Measurements from ENCODE around the gene SETMAR.
"Not testable (repeated sequence)": the region's sequence is repeated elsewhere in the genome, so short reads cannot be mapped to it uniquely, and the experiment has no call there.

SETMAR gene

DNA sequence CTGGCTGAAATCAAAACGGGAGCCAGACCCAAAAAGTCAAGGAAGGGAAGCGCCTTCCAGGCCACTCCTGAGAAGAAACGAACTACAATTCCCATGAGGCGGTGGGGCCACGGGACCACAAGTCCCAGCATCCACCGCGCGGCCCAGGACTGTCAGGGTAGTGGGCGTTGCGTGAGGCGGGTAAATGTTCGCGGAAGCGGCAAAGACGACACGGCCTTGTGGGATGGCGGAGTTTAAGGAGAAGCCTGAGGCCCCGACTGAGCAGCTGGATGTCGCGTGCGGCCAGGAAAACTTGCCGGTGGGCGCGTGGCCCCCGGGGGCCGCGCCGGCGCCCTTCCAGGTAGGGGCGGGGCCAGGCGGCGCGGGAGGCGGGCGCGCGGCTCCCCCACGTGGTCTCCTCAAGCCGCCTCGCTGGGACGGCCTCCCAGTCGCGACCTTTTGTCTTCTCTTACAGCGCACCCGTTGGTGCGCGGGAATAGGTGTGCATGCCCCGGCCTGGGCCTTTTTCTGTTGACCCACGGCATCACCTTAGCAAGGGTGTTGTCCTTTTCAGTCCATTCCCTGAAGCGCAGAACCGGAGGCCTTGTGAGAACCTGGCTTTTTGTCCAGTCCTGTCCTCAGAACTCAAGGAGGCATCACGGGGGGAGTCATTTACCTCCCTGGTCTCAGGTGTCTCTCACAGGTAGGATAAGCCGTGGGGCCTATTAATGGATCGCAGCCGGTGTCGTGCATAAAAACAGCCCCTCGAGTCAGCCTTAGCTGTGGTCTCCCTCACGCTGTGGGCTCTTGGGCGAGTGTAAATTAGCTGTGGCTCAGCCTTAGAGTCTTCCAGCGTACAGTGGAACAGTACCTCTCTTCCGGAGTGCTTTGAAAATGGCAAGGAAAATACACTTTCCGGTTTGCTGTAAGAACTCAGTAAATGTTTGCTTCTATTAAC lies at the start of gene SETMAR:
SETMAR (plus strand) TSS at position 183 of the 937 bp plus-strand sequence; CDS start at position 185, 2 bp downstream.
- DNase-seq = peak; percentile 56

DNA sequence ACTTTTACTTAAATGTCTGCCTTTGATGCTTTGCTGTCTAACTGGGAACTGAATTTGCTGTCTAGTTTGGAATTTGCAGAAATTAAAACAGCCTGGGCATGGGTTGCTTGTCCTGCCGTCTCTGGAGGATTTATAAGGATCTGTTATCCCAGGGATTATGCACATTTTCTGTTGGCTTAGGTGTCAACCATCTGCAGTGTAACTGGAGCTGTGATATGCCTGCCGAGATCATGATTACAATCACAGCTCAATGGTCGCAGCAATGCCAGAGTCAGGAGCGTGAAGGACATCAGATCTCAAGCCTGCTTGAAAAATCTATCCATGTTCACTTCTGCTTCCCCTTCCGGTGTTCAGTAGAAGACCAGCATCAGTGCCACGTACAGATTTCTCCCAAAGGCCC lies 41.8 kb upstream of the SETMAR start:
- DNase-seq = no peak

DNA sequence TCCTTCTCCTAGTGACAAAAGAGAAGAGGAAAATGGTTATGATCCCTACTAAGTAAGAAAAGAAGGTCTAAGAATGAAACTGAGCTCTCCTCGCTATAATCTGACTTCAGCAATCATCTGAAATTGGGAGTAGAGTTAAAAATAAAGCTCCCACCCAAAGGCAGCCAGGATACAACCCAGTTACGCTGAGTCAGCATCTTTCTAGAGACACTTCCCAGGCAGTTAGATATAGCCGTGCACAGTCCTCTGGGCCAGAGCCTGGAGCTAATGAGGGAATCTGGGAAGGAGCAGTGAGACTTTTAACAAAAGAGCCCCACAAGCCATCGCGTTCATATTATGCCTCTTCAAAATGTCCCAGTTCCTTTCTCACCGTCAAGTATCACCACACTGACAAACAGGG lies 39.1 kb upstream of the SETMAR start:
- DNase-seq = no peak

DNA sequence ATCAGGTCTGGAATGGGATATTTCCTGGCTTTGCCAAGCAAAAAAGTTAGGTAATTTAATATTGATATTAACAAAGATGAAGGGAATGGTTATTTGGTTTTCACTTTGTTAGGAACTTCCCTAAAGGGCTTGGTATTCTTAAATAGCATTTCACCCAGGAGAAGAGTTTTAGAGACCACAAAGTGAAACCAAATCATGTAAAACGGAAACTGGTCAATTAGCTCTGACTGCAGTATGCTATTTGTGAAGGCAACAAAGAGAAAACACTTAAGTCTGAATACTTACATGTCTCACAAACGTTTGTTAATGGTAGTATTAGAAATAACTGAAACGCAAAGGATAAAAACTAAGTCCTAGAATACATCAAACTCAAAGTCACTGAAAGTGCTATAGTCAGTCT lies 32.4 kb upstream of the SETMAR start:
- DNase-seq = no peak

DNA sequence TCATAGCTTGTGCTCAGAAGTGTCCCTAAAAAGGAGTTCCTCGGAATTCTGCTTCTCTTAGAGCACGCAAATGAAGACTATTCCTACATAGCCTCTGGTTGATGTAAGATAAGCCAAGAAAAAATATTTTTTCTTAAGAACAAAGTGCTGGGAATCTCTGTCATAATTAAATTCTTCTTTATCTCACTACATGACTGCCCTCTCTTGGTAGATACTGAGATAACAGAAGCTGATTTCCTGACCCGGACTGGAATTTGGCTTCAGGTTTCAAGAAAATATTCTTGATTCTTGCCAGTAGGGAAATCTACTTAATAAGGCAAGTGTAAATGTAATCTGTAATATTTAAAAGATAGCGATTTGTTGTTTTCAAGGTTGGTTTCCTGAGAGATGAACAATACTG lies 31.3 kb upstream of the SETMAR start:
- DNase-seq = no peak

DNA sequence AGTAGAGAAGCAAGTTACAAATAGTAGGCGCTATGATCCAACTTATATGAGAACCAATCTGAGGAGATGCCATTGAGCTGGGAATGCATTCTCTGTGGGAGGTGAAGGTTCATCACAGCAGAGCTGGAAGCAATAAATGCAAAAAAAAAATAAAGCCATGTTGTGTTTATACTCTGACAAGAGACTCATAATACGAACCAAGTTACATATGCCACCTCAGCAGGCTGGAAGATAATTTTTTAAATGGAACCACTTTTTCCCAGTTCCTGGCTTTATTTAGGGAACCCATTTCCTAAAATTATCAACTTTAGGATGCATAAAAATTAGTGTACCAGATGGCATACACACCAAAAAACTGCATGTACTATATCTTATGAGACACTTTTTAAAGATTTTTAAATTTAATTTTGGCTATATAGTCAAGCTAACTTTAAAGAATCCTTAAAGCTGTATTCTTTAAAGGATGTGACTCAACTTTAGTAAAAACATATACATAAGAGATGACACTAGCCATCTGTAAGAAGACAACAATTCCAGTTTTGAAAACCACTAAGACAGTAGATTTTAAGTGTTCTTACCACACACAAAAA lies 23.6 kb upstream of the SETMAR start:
- no peak for DNase-seq

DNA sequence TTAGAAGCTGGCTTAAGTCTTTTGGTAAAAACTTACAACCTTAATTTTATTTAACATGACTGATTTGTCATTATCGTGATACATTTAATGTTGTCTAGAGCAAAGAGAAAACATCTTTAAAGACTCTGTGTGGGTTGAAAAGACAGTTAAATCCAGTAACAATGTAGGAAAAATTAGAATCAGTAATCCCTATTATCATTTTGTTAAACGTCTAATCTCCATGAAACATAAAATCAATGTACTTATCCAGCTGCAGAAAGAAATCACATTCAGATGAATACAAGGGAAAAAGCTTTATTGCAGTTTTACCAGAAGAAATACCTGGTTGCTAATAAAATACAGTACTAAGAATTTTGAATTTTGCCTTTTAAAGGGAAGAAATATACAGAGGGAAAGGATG lies 21.2 kb upstream of the SETMAR start:
- DNase-seq = no peak

DNA sequence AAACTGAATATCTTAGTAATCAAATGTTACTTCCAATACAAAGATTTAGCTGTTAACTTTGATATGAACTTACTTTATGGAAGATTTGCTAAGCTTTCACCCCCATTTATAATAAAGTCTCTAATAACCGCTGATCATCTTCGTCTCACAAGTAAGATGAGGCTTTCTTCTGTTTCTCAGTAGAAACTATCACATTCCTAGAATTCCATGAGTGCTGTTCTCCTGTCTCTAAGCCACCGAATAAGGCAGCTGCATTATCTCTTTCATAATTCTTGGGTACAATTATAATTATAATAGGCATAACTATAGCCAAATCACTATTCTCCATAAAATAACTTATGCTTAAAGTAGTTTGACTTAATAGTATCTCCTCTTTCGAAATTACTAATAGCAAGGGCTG lies 18.3 kb upstream of the SETMAR start:
- DNase-seq = no peak

DNA sequence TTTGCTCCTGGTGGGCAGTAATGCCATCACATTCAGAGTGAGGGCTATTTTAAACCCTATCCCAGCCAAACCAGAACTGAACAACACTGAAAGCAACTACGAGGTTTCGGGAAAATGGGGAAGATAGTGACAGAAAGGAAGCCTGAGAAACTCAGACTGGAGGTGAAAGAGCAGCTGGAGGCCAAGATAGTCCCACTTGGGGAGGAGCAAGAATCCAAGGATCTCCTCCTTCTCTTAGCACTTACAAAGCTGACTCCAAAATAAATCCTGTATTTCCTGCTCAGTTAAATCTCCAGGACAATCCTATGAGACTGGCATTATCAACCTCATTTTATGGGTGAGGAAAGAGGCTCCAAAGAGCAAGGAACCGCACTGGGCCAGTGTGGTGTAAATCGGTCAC lies 14.1 kb upstream of the SETMAR start:
- no peak for DNase-seq

DNA sequence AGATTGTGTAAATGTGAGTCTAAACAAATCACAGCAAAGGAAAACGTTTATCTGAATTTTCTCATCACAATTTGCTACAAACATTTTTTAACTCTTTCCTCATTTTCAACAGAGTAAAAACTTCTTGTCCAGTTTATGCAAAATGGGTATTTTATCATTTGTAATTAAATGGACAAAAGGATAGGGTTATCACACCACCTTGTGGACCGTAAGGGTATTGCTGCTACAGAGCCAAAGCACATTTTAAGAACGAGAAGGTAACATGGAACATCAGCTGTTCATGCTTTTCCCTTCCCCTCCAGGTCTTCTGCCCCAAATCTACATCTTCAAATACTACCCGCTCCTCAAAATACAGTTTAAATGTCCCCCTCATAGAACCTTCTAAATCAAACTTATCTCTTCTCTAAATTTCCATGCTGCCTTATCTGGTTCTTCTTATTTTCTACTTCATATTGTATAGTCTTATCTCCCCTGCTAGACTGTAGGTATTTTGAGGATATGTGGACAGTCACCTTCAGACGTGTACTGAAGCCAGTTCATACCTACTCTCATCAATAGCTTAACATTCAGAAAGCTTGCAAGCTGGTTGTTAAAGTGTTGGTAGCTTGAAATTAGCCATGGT lies 12.8 kb upstream of the SETMAR start:
- no peak for DNase-seq

DNA sequence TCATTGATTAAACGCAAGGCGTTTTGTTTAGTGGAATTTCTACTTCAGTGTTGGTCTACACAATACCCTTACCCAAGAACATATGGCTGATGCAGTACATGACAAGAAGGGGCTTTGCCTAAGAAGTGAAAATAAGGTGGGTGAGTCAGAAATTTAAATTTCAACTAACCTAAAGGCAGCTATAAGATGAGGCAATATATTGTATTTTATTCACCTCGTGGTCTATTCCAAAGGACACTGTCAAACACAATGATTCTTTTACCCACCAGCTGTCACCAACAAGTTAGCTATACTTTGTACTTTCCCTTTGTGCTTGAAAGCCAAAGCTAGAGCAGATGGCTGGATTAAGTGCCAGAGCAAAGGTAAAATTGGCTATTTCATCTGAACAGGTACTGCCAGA lies 10.9 kb upstream of the SETMAR start:
- no peak for DNase-seq

DNA sequence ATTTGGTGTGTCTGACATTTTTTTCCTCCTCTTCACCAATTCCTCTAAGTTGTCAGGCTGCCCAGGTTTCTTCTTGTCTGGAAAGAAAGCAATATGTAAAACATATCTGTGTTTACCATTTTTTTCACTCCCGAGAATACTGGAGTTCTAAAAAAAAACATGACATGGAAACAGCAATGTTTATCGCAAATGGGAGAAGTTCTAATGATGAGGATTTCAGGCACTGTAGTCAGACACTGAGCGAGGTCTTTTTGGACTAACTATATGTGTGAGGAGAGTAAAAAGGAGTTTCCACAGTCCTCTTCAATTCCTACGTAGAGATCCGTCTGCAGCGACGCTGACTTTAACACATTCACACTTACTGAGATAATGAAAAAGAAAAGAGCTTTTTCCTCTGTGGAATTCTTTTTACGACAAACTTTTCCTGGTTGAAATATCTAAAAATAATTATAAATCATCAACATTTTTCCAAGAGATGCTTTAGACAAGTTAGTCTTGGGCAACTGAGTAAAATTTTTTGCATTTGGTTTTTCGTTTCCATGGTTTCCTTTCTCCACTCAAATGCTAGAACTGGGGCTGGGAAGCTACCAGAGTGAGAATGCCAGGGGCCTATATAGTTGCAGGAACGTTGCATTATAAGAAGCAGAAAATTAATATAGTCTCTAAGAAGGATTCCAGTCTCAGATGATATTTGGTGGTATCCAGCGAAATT lies 8.4 kb upstream of the SETMAR start:
- no peak for DNase-seq

DNA sequence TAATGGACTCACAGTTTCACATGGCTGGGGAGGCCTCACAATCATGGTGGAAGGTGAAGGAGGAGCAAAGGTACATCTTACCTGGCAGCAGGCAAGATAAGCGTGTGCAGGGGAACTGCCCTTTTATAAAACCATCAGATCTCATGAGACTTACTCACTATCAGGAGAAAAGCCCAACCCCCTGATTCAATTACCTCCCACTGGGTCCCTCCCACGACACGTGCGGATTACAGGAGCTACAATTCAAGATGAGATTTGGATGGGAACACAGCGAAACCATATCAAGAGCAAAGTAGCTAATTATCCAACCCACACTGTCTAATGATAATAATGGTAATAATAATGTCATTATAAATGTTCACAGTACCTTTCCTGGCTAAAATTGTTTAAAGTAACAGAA lies 6.7 kb upstream of the SETMAR start:
- DNase-seq = not testable (repeated sequence)

DNA sequence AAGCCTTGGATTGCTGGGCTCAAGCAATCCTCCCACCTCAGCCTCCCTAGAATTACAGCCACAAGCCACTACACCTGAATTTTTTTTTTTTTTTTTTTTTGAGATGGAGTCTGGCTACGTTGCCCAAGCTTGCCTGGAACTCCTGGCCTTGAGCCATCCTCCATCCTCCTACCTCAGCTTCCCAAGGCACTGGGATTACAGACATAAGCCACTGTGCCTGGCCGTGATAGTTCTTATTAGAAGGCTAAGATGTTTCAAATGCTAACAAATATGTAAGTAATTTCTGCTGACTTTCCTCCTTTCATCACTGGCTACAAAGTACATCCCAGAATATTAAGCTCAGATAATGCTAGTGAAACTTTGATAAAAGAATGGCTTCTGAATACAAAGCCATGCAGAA lies 5.7 kb upstream of the SETMAR start:
- no peak for DNase-seq

DNA sequence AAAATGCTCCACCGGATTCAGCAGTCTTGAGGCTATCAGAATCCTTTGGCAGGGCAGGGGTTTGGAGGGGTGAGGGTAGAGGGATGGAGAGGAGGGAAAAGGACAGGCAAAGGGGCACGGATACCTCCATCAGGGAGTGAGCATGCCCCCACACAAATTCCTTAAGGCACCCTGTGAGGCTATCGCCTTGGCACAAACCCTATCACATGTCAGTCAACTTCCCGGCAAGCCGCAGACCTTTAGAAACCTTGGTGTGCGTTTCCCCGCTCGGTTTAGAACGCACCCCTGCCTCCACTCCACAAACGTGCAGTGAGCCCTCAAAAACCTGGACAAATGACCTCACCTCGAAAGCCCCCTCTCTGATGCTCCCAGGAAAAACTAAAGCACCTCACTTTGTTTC lies 422 bp upstream of the SETMAR start:
- DNase-seq = no peak

DNA sequence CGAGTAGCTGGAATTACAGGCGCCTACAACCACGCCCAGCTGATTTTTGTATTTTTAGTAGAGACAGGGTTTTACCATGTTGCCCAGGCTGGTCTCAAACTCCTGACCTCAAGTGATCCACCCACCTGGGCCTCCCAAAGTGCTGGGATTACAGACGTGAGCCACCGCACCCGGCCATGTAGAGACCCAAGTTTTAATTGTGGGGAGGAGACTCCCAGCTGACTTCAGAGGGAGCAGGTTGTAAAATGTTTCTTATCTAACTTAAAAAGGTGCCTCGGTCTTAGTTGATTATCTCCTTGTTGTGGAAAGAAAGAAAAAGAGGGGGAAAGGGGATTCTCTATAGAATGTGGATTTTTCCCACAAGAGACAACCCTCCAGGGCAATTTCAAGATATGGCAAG lies 2.0 kb downstream of the SETMAR start:
- not testable (repeated sequence) for DNase-seq

DNA sequence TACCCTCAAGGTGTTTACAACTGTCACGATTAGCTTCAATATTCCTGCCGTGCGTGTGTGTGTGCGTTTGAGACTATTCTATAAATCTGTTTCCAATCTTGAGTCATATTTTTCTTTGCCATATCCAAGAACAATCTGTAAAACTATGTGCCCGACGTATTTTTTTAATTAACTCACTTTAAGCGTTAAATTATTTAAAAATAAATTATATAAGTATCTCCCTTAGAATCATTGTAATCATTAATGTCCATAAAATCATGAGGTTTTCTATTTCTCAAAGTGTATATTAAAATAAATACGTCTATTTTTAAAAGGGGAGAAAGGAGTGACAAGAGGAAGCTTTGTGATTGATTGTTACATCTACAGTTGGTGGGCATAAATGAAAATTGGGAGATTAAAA lies 2.9 kb downstream of the SETMAR start:
- DNase-seq = no peak

DNA sequence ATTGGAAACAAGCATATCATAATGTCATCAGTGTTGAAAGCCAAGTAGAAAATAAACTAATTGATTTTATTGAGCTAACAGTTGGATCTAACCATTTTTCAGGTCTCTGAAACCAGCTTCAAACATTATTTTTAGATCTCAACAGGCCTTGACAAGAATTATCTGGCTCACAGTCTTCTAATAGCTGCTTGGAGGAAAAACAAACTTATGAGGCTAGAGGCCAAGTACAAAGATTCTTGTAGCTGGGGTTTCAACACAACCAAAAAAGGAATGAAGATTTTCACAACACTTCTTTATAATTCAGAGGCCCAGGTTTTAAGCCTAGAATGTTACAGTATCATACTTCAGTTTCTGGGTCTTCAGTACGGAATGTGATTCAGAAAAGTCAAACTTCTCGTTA lies 3.7 kb downstream of the SETMAR start:
- DNase-seq = no peak

DNA sequence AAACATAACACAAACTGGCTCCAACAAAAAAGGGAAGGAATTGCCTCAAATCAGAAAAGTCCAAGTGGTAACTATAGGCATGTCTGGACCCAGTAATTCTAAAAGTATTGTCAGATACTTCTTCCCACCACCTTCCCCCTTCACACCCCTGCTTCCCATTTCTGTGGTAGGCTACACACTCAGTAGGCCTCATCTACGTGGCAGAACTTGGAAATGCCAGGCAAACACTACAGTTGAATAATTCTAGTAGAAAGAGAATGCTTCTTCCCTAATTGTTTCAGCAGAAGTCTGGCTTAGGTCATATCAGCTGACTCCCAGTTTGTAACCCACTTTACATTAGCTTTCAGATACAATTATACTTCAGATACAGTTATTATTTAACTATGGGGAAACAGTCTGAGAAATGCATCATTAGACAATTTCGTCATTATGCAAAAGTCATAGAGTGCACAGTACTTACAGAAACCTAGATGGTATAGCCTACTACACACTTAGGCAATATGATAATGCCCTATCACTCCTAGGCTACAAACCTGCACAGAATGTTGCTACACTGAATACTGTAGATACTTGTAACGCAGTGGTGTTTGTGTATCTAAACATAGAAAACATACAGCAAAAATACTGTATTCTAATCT lies 6.4 kb downstream of the SETMAR start:
- DNase-seq = no peak

DNA sequence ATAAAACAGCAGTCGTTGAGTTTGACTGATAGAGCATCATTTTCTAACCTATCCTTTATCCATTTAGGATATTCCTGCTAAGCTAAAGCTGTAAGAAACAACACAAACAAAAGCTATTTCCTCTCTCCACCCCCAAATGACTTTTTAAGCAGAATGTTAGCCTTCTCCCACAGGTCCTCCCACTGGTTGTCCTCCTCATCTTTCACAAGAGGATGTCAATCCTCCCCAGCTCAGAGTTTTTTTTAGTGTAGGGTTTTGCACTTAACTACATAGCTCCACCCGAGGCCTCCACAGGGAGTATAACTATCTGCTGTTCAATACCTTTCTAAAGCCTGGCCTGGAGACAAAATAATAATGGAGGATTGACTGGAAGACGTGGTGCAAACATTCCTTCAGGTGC lies 7.8 kb downstream of the SETMAR start:
- no peak for DNase-seq

DNA sequence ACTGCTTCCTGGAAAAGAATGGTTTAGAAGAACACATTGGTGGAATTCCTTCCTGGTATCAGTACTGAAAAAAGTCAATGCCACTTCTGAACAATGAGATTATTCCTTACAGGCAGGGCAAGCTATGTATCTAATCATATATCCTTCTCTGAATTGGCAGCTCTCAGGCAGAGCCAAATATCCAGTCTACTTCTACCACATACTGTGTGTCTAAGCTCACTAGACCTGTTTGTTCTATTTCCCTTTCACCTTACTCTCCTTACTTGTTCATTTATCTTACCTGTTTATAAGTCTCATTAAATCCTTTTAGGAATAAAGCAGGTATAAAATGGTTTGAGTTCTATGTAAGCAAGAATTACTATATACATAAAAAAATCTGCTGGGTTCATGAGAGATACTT lies 8.3 kb downstream of the SETMAR start:
- no peak for DNase-seq

DNA sequence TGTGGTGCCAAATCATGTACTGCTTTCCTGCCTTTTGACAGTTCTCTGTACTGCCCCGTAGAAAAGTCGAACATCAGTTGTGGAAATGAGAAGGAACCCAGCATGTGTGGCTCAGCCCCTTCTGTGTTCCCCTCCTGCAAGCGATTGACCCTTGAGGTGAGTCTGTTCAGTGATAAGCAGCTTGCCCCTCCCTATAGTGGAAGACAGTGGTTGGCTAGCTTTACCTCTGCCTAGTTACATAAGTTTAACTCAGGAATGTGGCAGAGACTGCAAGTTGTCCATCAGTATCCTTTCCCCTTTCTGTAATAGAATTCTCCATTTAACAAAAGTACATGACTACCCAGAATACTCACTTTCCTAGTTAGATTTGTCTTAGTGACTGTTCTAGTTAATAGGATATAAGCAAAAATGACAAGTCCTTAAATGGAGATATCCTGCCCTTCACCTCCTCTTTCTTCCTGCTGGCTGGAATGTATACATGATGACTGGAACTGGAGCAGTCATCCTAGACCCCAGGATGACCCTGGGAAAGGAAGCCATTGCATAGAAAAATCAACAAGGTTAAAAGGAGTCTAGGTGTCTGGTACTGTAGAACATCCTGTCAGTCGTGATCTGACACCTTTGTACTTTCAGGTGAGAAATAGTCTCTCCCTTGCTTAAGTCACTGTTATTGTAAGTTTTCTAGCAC lies 10.6 kb downstream of the SETMAR start:
- DNase-seq = no peak
